ENCODE measurements around the gene ITK. TPM values are rescaled to one million over a fixed set of nuclear protein-coding genes. Genes with fewer than 3 reads are reported as not detected.

The ITK gene
- total and polyA plus RNA-seq, 4 donors: 0.35 to 1.5 (median 0.43) TPM

GRCh38 chr5:157284458-157285212 lies 104.0 kb downstream of the ITK start:
- no peak for DNase-seq (ENCODE audit: low spot score)
- Histone ChIP-seq H3K27me3 (ENCODE audit: control insufficient read depth in 4 of 4, insufficient read depth in 4 of 4, low read length in 3 of 4) (no peaks in the 10 kb centered on the region), H3K36me3 (ENCODE audit: control insufficient read depth in 4 of 4, insufficient read depth in 3 of 4, low read depth in 1 of 4, low read length in 3 of 4) (no peaks in the 10 kb centered on the region), H3K9ac (ENCODE audit: low read depth in 1 of 2, low read length in 2 of 2) (no peak overlapping the region), H3K9me3 (ENCODE audit: control insufficient read depth in 4 of 4, low read length in 3 of 4) (no peaks in the 10 kb centered on the region), H3K27ac (ENCODE audit: low read depth in 1 of 2, low read length in 2 of 2) (no peak overlapping the region), H3K4me3 (ENCODE audit: low read depth in 1 of 3, low read length in 3 of 3) (no peak overlapping the region), H3K4me1 (ENCODE audit: control insufficient read depth in 4 of 4, insufficient read depth in 4 of 4, low read length in 3 of 4) (peaks cover 7 to 38% (median 25%) of the 10 kb centered on the region in 4 donors)
- WGBS: 86% methylated on average over 6 of the region's 6 CpGs
- TF ChIP-seq JUND (IDR thresholded peaks at IDR 0.05) (no peak), ZBTB33 (IDR thresholded peaks at IDR 0.05) (no peak), REST (IDR thresholded peaks at IDR 0.05) (no peak), GABPA (IDR thresholded peaks at IDR 0.05 in 1 of 2, conservative IDR thresholded peaks at IDR 0.05 in 1 of 2) (no peak), RAD21 (IDR thresholded peaks at IDR 0.05) (no peak), TAF1 (conservative IDR thresholded peaks at IDR 0.05) (no peak), EGR1 (IDR thresholded peaks at IDR 0.05; ENCODE audit: low read depth in 2 of 2) (no peak), CTCF (IDR thresholded peaks at IDR 0.05; ENCODE audit: low read depth, low read length, missing input control) (no peak), RXRA (IDR thresholded peaks at IDR 0.05) (no peak), FOXA1 (IDR thresholded peaks at IDR 0.05) (no peak), MAX (IDR thresholded peaks at IDR 0.05) (no peak), HNF4A (conservative IDR thresholded peaks at IDR 0.05) (no peak), HNF4G (IDR thresholded peaks at IDR 0.05) (no peak), NR2F2 (IDR thresholded peaks at IDR 0.05) (no peak), YY1 (IDR thresholded peaks at IDR 0.05) (no peak), ATF3 (IDR thresholded peaks at IDR 0.05) (no peak), SP1 (IDR thresholded peaks at IDR 0.05) (no peak), FOXA2 (IDR thresholded peaks at IDR 0.05) (no peak)
